IMR-90 (cell line): ENCODE measurements around the gene ZFAND4.
"Not testable (repeated sequence)": the region's sequence is repeated elsewhere in the genome, so short reads cannot be mapped to it uniquely, and the experiment has no call there.

Experiments
- BHLHE40 ChIP-seq: fragments of 150-350 bp; IDR thresholded peaks from 2 replicates; pipeline ENCODE4 v1.6.1; 2016; ENCODE audit warnings: mild to moderate bottlenecking, low read depth, low read length
- CHD1 ChIP-seq: IDR thresholded peaks from 2 replicates; pipeline ENCODE4 v1.6.1; 2012; ENCODE audit warnings: low read depth, low read length, improper control_type of control experiment
- CTCF ChIP-seq: conservative IDR thresholded peaks from 2 replicates; pipeline ENCODE4 v1.5.1; 2012; ENCODE audit warnings: mild to moderate bottlenecking, low read depth, low read length, improper control_type of control experiment
- MAFK ChIP-seq: IDR thresholded peaks from 2 replicates; pipeline ENCODE4 v1.6.1; 2012; ENCODE audit warnings: low read depth, low read length, improper control_type of control experiment
- MXI1 ChIP-seq: IDR thresholded peaks from 2 replicates; pipeline ENCODE4 v1.6.1; 2012; ENCODE audit warnings: low read depth, mild to moderate bottlenecking, low read length, moderate library complexity, borderline replicate concordance
- POLR2A ChIP-seq: IDR thresholded peaks from 2 replicates; pipeline ENCODE4 v1.6.1; 2012; ENCODE audit warnings: mild to moderate bottlenecking, low read depth, low read length
- RAD21 ChIP-seq: IDR thresholded peaks from 2 replicates; pipeline ENCODE4 v1.6.1; 2012; ENCODE audit warnings: low read length, improper control_type of control experiment
- RCOR1 ChIP-seq: IDR thresholded peaks from 2 replicates; pipeline ENCODE4 v1.6.1; 2012; ENCODE audit warnings: mild to moderate bottlenecking, low read length, improper control_type of control experiment; ENCODE audit not compliant: insufficient replicate concordance
- SMC3 ChIP-seq: fragments of 150-350 bp; IDR thresholded peaks from 2 replicates; pipeline ENCODE4 v1.6.1; 2016; ENCODE audit warnings: low read depth, mild to moderate bottlenecking, antibody characterized with exemption, low read length, moderate library complexity
- USF2 ChIP-seq: fragments of 150-350 bp; IDR thresholded peaks from 2 replicates; pipeline ENCODE4 v1.6.1; 2017; ENCODE audit warnings: mild to moderate bottlenecking, antibody characterized with exemption, low read length, low read depth

GRCh38 chr10:45717053-45717452 is 44.5 kb upstream of the ZFAND4 start:
- TF ChIP-seq RAD21, CTCF, MXI1, RCOR1, POLR2A, SMC3, USF2, MAFK, BHLHE40, CHD1: not testable (repeated sequence)
